GM12878 (cell line): Measurements from ENCODE around the gene S100A6. TPM values are rescaled to one million over a fixed set of nuclear protein-coding genes. Genes with fewer than 3 reads are reported as not detected.
A peak's percentile ranks its signal among the peaks of the same experiment; 100 is the strongest.

Source experiments
- ATAC-seq: fragments of 200-7000 bp; cut with Tn5 transposase; 3 replicates; pipeline ENCODE4 v1.9.1; 2020; ENCODE audit warnings: mild to moderate bottlenecking, moderate library complexity
- BruUV-seq: library from RNA; stranded (reverse); fragments of 400-500 nt; replicated peaks from 2 replicates; lab custom pipeline; 2021; lab: Mats Ljungman, UMichigan
- CTCF ChIA-PET: fragments of 300-600 bp; sonication (Branson Sonifier 250); formaldehyde crosslinking; extraction: SDS; loops from one replicate; lab custom pipeline; 2021; ENCODE audit warnings: inconsistent platforms; lab: Yijun Ruan, JAX
- POLR2A ChIA-PET: fragments of 350-600 bp; formaldehyde crosslinking; extraction: SDS; loops from one replicate; lab custom pipeline; 2021; ENCODE audit warnings: inconsistent platforms; lab: Charles Lee
- RAD21 ChIA-PET: fragments of 300-600 bp; sonication (Branson Sonifier 250); formaldehyde crosslinking; loops from one replicate; lab custom pipeline; 2023; ENCODE audit warnings: antibody characterized with exemption; ENCODE audit not compliant: unreplicated experiment; lab: Charles Lee
- SMC1A ChIA-PET: fragments of 300-600 bp; sonication (Branson Sonifier 250); formaldehyde crosslinking; loops from one replicate; lab custom pipeline; 2023; ENCODE audit not compliant: unreplicated experiment, uncharacterized antibody; lab: Charles Lee
- DNase-seq: peaks from one replicate; pipeline ENCODE4 v3.0.0-alpha.2; 2011; ENCODE audit warnings: low read depth, low spot score
- FAIRE-seq: peaks from 3 replicates; lab custom pipeline; 2011; peaks lifted over from hg19 to GRCh38; lab: Jason Lieb, UNC
- H2AFZ ChIP-seq: 2 replicates; pipeline ENCODE4 v1.6.0; 2011; ENCODE audit warnings: low read depth, low read length, control low read depth; ENCODE audit not compliant: control insufficient read depth
- H3K27ac ChIP-seq: 2 replicates; pipeline ENCODE4 v1.5.1; 2011; ENCODE audit warnings: control low read depth; ENCODE audit not compliant: control insufficient read depth, insufficient read depth
- H3K27me3 ChIP-seq, 2 experiments: replicated peaks in 1 of 2; 2 replicates each; pipeline versions ENCODE4 v1.6.0 to v1.6.1; 2011; ENCODE audit warnings: low read length in 1 of 2; ENCODE audit not compliant: control insufficient read depth in 2 of 2, insufficient read depth in 2 of 2
- H3K36me3 ChIP-seq, 2 experiments: 2 replicates each; pipeline ENCODE4 v1.5.1; 2011; ENCODE audit warnings: low read length in 1 of 2; ENCODE audit not compliant: control insufficient read depth in 2 of 2, insufficient read depth in 2 of 2
- H3K4me1 ChIP-seq: 2 replicates; pipeline ENCODE4 v1.6.1; 2011; ENCODE audit warnings: mild to moderate bottlenecking, low read length, moderate library complexity, mixed read lengths; ENCODE audit not compliant: control insufficient read depth, insufficient read depth
- H3K4me2 ChIP-seq: 2 replicates; pipeline ENCODE4 v1.6.0; 2011; ENCODE audit warnings: control low read depth; ENCODE audit not compliant: control insufficient read depth, insufficient read depth
- H3K4me3 ChIP-seq: fragments of 200-600 bp; sonication (generic); 2 replicates; pipeline ENCODE4 v1.5.1; 2016
- H3K79me2 ChIP-seq: 2 replicates; pipeline ENCODE4 v1.6.0; 2011; ENCODE audit warnings: low read length; ENCODE audit not compliant: control insufficient read depth, insufficient read depth
- H3K9ac ChIP-seq: 2 replicates; pipeline ENCODE4 v1.8.0; 2011; ENCODE audit warnings: low read length, control low read depth, mixed read lengths; ENCODE audit not compliant: control insufficient read depth, insufficient read depth
- H3K9me3 ChIP-seq: replicated peaks from 3 replicates; pipeline ENCODE4 v1.5.1; 2011; ENCODE audit warnings: mild to moderate bottlenecking, low read length; ENCODE audit not compliant: control insufficient read depth, insufficient read depth
- H4K20me1 ChIP-seq: 2 replicates; pipeline ENCODE4 v1.6.0; 2011; ENCODE audit not compliant: control insufficient read depth, insufficient read depth
- BCL11A ChIP-seq: IDR thresholded peaks from 2 replicates; pipeline ENCODE4 v1.6.1; 2011; ENCODE audit warnings: low read depth, low read length
- CBX5 ChIP-seq: sonication (generic); IDR thresholded peaks from 2 replicates; pipeline ENCODE4 v1.6.1; 2016; ENCODE audit warnings: low read depth, moderate library complexity, mild to moderate bottlenecking, inconsistent platforms
- DPF2 ChIP-seq: fragments of 450-650 bp; IDR thresholded peaks from 2 replicates; pipeline ENCODE4 v1.6.1; 2017; ENCODE audit warnings: mild to moderate bottlenecking
- EZH2 ChIP-seq: IDR thresholded peaks from 2 replicates; pipeline ENCODE4 v1.6.1; 2012; ENCODE audit warnings: low read depth, mild to moderate bottlenecking, control low read depth, inconsistent platforms, low read length, borderline replicate concordance; ENCODE audit not compliant: control insufficient read depth
- MTA2 ChIP-seq: fragments of 450-650 bp; IDR thresholded peaks from 2 replicates; pipeline ENCODE4 v1.6.1; 2016; ENCODE audit warnings: low read depth, mild to moderate bottlenecking, moderate library complexity
- POLR2A ChIP-seq: IDR thresholded peaks from 2 replicates; pipeline ENCODE4 v1.6.1; 2011; ENCODE audit warnings: low read depth, mild to moderate bottlenecking, low read length
- POU2F2 ChIP-seq: IDR thresholded peaks from 3 replicates; pipeline ENCODE4 v1.6.1; 2011; ENCODE audit warnings: low read depth, mild to moderate bottlenecking, low read length, borderline replicate concordance
- STAT3 ChIP-seq: IDR thresholded peaks from 2 replicates; pipeline ENCODE4 v1.6.1; 2011; ENCODE audit warnings: low read depth, low read length, improper control_type of control experiment
- WGBS: methylation state at CpG from one replicate; pipeline ENCODE4 v1.1.6; 2016; ENCODE audit warnings: low lambda C conversion rate; ENCODE audit not compliant: insufficient replicate concordance, insufficient coverage; ENCODE audit errors: missing lambda C conversion rate; 5-methylcytosine and 5-hydroxymethylcytosine counted together
- in situ Hi-C: fragments of 300-500 bp; cut with MboI; formaldehyde crosslinking; loops from 9 replicates; pipeline ENCODE4 v1.14.3; 2018; ENCODE audit warnings: mixed read lengths
- intact Hi-C: fragments of 100-400 bp; cut with micrococcal nuclease; formaldehyde crosslinking; loops from one replicate; pipeline ENCODE4 v1.14.2; 2022; ENCODE audit not compliant: unreplicated experiment
- polyA plus RNA-seq, 11 experiments: library from polyadenylated mRNA; depleted of rRNA in 4 of 11; unstranded in 6 of 11; stranded (reverse) in 5 of 11; fragments of >200 nt; fragmentation: Nextera tagmentation in 4 of 11; fragmentation: Illumina TruSeq in 1 of 11; extraction: Ambion mirVana in 4 of 11; extraction: Trizol in 1 of 11; gene quantifications; 1 replicate in 1 of 11; 2 replicates in 10 of 11; pipeline versions ENCODE4 v1.2.1 to v1.2.3, GENCODE V29; 2011 to 2016; ENCODE audit warnings: inconsistent platforms in 2 of 11, missing spikeins in 2 of 11, low read depth in 1 of 11
- total RNA-seq, 4 experiments: library from RNA; depleted of rRNA in 3 of 4; stranded (reverse); fragments of >200 nt in 3 of 4; fragmentation: Illumina TruSeq in 1 of 4; extraction: Trizol in 1 of 4; gene quantifications; 2 replicates each; pipeline versions ENCODE4 v1.2.1 to v1.2.3, GENCODE V29; 2013 to 2021
- TF ChIP-seq, protein P1 (sequence below), 3 experiments: IDR thresholded peaks in 2 of 3; conservative IDR thresholded peaks in 1 of 3; 2 replicates each; pipeline ENCODE4 v1.5.1; 2011; ENCODE audit warnings: low read depth in 3 of 3, low read length in 3 of 3, mild to moderate bottlenecking in 3 of 3, control low read depth in 2 of 3, moderate library complexity in 2 of 3, inconsistent platforms in 1 of 3, mixed read lengths in 1 of 3; ENCODE audit not compliant: control insufficient read depth in 2 of 3, insufficient read depth in 1 of 3; ENCODE audit errors: extremely low read depth in 1 of 3

The S100A6 gene
- total and polyA plus RNA-seq, 10 of the 15 experiments (the other 5 are each of a cell fraction or from before 2014, with no cell fraction given), result 7.2 to 121 (median 45.7) TPM

DNA sequence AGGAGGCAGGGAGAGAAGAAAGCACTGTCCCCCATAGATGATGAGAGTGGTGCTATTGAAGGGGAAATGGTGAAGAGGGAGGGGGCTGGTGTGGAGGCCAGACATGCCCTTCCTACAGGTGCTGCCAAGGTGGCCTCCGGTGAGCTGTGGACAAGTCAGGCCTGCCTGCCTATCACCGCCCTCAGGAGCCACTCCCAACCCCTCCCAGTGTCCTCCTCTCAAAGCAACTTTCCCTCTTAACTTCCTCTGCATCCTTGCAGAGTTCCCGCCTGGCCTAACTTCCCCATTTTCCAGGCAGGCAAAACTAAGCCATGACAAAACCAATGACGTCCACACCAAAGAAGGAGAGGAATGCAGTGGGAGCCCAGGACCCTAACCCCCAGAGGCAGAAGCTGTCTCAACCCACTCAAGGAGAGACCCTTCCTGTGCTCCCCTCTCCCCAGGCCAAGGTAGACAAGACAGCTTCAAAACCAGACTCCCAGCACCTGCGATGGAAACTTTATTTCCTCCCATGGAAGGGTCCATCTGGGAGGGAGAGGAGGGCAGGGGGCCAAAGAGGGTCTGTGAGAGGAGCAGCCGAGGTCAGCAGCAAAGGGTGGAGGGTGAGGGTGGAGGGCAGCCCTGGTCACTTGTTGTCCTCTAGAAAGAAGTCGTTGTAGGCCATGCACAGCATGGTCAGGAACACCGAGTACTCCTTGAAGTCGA, 1.0 kb upstream of the S100A6 start:
- ChIA-PET RAD21 (interaction anchor here (2.1 to 6.4 kb wide), 3 partner anchors 8 to 97 kb away, joined by 4 to 74 read pairs (median 38); partner anchors contain the start of genes CHTOP and S100A4), SMC1A (interaction anchor here (2.4 kb wide), 1 partner anchor 29 kb away, joined by 14 read pairs; the partner anchor contains the start of gene S100A2), POLR2A (interaction anchor here (1.1 to 3.2 kb wide), 3 partner anchors 8 to 97 kb away, joined by 4 to 29 read pairs (median 7); partner anchors contain the start of genes CHTOP and S100A4), CTCF (interaction anchor here (0.7 to 8.6 kb wide), 3 partner anchors 8 to 34 kb away, joined by 3 to 216 read pairs (median 113); partner anchors contain the start of gene S100A2)
- no peaks in the 10 kb centered on the region for H3K9me3 ChIP-seq
- TF ChIP-seq DPF2 (0 out of 2 replicates have a peak, but pooled peaks have one; percentile 2), EZH2 (no peak)
- H3K4me2 ChIP-seq, result peak overlapping the region; percentile 99
- WGBS, result 65% methylated on average over 9 of the region's 9 CpGs
- BruUV-seq, result no TSS peak
- no peak overlapping the region; the same call in 1 of the 2 replicates for H3K4me3 ChIP-seq
- FAIRE-seq (no peak), DNase-seq (no peak), ATAC-seq (no peak)
- H3K9ac ChIP-seq, result no peak overlapping the region
- peaks cover 22% of the 10 kb centered on the region for H3K4me1 ChIP-seq
- in situ Hi-C loops (no loop called here), intact Hi-C loops (no loop called here)
- H3K27ac ChIP-seq, result no peak overlapping the region
- no peaks in the 10 kb centered on the region for H4K20me1 ChIP-seq
- peak overlapping the region; percentile 96 for H2AFZ ChIP-seq
- no peaks in the 10 kb centered on the region; the same call in 1 of the 2 replicates for H3K79me2 ChIP-seq
- no peaks in the 10 kb centered on the region for H3K36me3 ChIP-seq
- no peaks in the 10 kb centered on the region for H3K27me3 ChIP-seq

DNA sequence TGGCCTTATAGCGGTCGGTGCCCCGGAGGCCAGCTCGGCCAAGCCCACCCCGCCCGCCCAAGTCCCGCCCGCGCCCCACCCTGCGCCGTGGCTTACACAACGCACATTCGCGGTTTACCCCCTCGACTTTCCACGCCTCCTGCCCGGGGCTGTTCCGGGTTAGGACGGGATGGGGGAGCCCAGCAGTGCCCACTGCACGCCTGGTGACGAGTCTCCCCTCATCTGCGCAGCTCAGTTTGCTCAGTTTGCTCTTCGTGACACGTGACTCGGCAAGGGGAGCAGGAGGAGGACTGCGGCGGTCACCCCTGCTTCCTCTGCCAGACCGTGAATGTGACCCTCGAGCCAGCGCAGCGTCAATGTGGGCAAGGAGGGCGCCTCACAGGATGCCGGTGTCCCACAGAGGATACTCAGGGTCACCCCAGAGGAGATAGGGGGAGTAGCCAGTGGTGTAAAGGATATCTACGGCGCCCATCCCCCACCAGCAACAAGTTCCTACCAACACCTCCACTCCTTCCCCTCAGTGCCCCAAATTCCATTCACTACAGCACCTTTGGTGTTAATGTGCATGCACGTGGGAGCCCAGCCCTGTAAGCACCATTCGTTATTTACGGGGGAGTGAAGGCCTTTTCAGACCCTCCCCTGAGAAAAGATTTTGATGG, 350 bp upstream of the S100A6 start:
- H3K9ac ChIP-seq, result peak overlapping the region; percentile 67
- peak overlapping the region; percentile 96 for H2AFZ ChIP-seq
- ChIA-PET SMC1A (interaction anchor here (1.4 to 5.6 kb wide), 9 partner anchors 8 to 190 kb away, joined by 4 to 72 read pairs (median 10); partner anchors contain the start of genes S100A2 and S100A4), POLR2A (interaction anchor here (0.8 to 3.2 kb wide), 10 partner anchors 9 to 207 kb away, joined by 3 to 29 read pairs (median 6); partner anchors contain the start of genes CHTOP, S100A2 and S100A4), RAD21 (interaction anchor here (0.8 to 6.4 kb wide), 12 partner anchors 9 to 199 kb away, joined by 3 to 74 read pairs (median 6); partner anchors contain the start of genes CHTOP, S100A2 and S100A4), CTCF (interaction anchor here (0.9 to 8.6 kb wide), 9 partner anchors 8 to 451 kb away, joined by 3 to 216 read pairs (median 7); partner anchors contain the start of genes CHTOP, RAB13, S100A13 and S100A2)
- no peaks in the 10 kb centered on the region; the same call in 1 of the 2 replicates for H3K79me2 ChIP-seq
- no peaks in the 10 kb centered on the region for H4K20me1 ChIP-seq
- intact Hi-C loops (no loop called here), in situ Hi-C loops (no loop called here)
- H3K4me1 ChIP-seq, result peaks cover 20% of the 10 kb centered on the region
- FAIRE-seq, result peak; percentile 47
- no TSS peak for BruUV-seq
- no peak overlapping the region; the same call in 1 of the 2 replicates for H3K27ac ChIP-seq
- no peak for DNase-seq
- no peaks in the 10 kb centered on the region for H3K9me3 ChIP-seq
- 2% methylated on average over 22 of the region's 38 CpGs for WGBS
- H3K4me2 ChIP-seq, result peak overlapping the region; percentile 99
- peak overlapping the region; percentile 67 for H3K4me3 ChIP-seq
- ATAC-seq, result peak; percentile 79
- H3K36me3 ChIP-seq, result no peaks in the 10 kb centered on the region
- no peaks in the 10 kb centered on the region for H3K27me3 ChIP-seq
- no peak for TF ChIP-seq STAT3
- TF ChIP-seq POLR2A, result peak; percentile 71
- TF ChIP-seq EZH2, result no peak
- TF ChIP-seq POU2F2, result no peak
- TF ChIP-seq, protein P1, sequence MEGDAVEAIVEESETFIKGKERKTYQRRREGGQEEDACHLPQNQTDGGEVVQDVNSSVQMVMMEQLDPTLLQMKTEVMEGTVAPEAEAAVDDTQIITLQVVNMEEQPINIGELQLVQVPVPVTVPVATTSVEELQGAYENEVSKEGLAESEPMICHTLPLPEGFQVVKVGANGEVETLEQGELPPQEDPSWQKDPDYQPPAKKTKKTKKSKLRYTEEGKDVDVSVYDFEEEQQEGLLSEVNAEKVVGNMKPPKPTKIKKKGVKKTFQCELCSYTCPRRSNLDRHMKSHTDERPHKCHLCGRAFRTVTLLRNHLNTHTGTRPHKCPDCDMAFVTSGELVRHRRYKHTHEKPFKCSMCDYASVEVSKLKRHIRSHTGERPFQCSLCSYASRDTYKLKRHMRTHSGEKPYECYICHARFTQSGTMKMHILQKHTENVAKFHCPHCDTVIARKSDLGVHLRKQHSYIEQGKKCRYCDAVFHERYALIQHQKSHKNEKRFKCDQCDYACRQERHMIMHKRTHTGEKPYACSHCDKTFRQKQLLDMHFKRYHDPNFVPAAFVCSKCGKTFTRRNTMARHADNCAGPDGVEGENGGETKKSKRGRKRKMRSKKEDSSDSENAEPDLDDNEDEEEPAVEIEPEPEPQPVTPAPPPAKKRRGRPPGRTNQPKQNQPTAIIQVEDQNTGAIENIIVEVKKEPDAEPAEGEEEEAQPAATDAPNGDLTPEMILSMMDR (IDR thresholded peaks at IDR 0.05 in 2 of 3, conservative IDR thresholded peaks at IDR 0.05 in 1 of 3; ENCODE audit: control insufficient read depth in 2 of 3, extremely low read depth in 1 of 3, insufficient read depth in 1 of 3, low read depth in 3 of 3, low read length in 3 of 3), result no peak
- no peak for TF ChIP-seq CBX5
- peak; percentile 27; the same call in 1 of the 2 replicates for TF ChIP-seq MTA2
- no peak for TF ChIP-seq BCL11A
